NCI-H510A treated with DMSO at 0.1 percent for 48 hours (cell line): ENCODE measurements around the gene PPP1R12C.
"Not testable (repeated sequence)": the region's sequence is repeated elsewhere in the genome, so short reads cannot be mapped to it uniquely, and the experiment has no call there.

Experiments
- DNase-seq: peaks from one replicate; lab custom pipeline; 2025; lab: John Stamatoyannopoulos, UW

Gene PPP1R12C

GRCh38 chr19:55116859-55117662 is at the start of gene PPP1R12C:
TSS of gene PPP1R12C (minus strand) at chr19:55117637. CDS start at chr19:55117543, 94 bp downstream.
- no peak for DNase-seq

DNA sequence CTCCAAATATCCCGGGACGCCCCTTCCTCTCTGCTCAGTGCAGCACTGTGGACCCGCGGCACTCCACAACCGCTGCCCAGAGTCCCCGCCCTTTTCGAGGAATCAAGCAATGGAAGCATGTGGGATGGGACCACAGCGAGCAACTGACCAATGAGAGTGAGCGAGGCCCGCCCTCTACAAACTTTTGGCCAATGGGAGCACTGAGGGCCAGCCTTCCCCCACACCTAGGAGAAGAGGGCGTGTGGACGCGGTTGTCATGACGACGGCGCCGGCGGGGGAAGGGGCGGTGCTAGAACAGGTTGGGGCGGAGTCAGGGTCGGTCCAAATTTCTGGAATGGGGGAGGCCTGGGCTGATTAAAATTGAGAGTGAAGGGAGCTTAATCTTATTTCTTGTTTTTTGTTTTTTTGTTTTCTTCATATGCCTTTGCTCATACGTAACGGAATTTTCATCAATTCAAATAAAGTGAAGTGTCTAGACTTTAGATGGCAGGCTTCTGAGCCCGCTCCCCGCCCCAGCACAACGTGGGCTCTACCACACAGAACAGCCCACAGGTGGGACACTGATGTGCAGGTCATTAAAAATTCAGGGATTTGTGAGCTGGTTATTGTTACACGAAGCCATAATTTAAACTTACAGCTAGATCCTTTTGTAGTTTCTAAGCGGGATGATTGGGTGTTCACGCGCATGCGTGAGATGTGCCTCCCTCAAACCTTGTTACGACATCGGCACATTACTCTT is 49.3 kb upstream of the PPP1R12C start, which contains the start of gene DNAAF3:
Gene DNAAF3 (minus strand): TSS at position 84 of the 739 bp plus-strand sequence. CDS start 200 bp downstream, outside the sequence.
- peak; percentile 94 for DNase-seq

DNA sequence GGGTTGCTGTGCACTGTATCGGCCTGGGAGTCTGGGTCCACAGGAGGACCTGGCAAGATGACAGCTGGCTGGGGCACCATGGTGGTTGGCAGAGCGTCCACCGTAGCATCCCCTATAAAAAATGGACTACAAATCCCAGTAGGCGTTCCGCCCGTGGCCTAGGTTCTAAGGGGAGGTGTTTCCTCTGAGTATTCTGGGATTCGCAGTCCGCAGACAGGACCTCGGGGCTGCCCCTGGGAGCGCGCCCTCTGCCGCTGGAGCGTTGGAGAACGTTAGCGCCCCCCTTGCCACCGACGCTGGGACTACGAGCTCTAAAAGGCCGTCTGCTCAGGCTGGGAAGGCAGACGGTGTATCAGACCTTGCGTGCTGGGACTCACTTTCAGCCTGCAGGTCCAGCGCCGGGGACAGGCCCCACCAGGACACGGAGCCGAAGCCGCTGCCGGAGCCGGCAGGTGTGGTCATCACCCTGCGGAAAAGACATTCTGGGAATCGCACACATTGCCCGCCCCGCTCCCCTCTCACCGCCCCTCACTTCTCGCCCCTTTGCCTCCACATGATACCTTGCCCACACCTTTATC is 48.6 kb upstream of the PPP1R12C start:
- peak; percentile 91 for DNase-seq

- no peak for DNase-seq
Observed at GRCh38 chr19:55161571-55162322, 44.3 kb upstream of the PPP1R12C start.

DNA sequence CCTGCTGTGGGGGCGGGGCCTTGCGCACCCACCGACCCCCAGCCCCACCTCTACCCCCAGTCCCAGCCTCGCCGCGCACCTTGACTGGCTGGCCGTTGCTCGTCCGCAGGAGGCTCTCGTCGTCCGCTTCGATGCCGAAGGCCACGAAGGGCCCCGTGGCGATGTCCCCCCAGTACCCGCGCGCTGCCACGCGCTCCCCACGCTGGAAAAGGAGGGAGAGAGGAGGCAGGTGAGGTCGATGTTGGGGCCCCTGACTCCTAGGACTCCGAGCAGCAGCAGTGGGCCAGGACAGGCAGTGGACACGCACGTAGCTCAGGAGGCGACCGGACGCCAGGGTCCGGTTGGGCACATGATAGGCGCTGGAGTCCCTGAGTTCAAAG is 43.5 kb upstream of the PPP1R12C start:
- no peak for DNase-seq

GRCh38 chr19:55160128-55160985 is 42.9 kb upstream of the PPP1R12C start:
- DNase-seq, result peak; percentile 96

DNA sequence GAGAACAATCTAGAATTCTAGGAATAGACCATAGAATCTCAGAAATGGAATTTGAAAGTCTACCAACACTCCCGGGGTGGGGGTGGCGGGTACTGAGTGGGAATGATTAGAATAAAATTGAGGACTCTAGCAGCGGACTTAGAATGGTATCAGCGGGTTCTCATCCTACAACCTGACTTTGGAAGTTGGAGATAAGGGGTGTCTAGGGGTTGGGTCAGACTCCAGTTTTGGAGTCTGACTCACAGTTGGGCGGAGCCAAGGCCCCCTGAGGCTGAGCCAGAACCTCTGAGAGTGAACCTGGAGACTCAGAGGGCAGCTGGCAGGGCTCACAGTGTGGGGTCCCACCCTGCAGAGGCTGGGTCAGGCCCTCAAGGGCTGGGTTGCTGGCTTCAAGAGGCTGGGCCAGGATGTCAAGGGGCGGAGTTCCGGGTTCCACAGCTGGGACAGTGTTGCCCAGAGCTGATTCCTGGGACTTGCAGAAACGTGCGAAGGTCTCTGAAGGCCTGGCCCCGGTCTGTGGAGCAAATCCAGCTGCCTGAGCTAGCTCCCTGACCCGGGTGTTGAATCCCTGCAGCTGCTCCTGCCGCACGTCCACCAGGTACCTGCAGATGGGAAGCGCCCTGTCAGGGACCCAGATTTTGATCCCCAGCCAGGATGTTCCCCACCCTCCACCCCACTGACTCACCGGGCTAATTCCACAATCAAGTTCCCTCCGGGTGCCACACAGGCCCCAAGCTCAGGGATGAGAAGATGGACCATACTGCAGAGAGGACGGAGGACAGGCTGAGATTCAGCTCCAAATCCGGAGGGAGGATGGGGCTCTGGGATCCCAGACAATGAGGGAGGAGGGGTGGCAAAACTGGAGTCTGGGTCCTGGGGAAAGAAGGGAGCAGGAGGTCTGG is 41.7 kb upstream of the PPP1R12C start:
- no peak for DNase-seq

DNA sequence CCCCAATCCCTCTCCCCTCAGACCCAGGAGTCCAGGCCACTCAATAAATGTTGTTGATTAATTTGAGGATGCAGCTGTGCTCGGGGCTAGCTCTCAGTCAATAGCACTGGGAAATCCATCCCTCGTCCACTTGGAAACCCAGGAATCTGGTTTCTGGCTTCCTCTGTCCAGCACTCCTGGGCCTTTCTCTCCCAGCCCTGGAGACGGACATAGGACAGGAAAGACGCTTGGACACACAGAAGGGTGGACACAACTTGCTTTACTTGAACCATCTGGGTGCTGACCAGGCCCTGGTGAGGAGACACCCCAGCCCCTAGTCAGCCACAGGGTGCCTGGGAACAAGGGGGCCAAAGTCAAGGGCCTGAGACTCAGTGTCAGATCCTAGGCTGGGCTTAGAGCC is 41.0 kb upstream of the PPP1R12C start:
- no peak for DNase-seq

GRCh38 chr19:55157064-55157908 is 39.8 kb upstream of the PPP1R12C start, which contains the start of gene TNNI3:
TSS of gene TNNI3 (minus strand) at chr19:55157732. CDS start at chr19:55157589, 143 bp downstream.
- no peak for DNase-seq

- no peak for DNase-seq
Observed at GRCh38 chr19:55156202-55157063, 39.0 kb upstream of the PPP1R12C start.

DNA sequence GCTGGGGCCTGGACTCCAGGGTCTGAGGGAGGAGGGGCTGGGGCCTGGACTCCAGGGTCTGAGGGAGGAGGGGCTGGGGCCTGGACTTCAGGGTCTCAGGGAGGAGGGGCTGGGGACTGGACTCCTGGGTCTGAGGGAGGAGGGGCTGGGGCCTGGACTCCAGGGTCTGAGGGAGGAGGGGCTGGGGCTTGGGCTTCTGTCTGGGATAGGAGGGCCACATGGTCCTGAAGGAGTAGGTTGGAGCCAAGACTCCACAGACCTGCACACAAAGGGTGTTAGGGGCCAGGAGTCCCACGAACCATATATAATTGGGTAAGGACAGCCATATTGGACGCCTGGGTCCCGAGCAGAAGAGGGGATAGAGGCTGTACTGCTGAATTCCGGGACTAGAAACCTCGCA is 38.3 kb upstream of the PPP1R12C start:
- not testable (repeated sequence) for DNase-seq

GRCh38 chr19:55153652-55154264 is 36.3 kb upstream of the PPP1R12C start:
- no peak for DNase-seq

GRCh38 chr19:55152017-55152416 is 34.6 kb upstream of the PPP1R12C start:
- DNase-seq, result no peak

GRCh38 chr19:55149078-55150003 is 31.9 kb upstream of the PPP1R12C start, which contains the start of gene TNNT1:
TSS of gene TNNT1 (minus strand) at chr19:55149206. CDS start at chr19:55147157, 2,049 bp downstream.
- DNase-seq, result no peak

DNA sequence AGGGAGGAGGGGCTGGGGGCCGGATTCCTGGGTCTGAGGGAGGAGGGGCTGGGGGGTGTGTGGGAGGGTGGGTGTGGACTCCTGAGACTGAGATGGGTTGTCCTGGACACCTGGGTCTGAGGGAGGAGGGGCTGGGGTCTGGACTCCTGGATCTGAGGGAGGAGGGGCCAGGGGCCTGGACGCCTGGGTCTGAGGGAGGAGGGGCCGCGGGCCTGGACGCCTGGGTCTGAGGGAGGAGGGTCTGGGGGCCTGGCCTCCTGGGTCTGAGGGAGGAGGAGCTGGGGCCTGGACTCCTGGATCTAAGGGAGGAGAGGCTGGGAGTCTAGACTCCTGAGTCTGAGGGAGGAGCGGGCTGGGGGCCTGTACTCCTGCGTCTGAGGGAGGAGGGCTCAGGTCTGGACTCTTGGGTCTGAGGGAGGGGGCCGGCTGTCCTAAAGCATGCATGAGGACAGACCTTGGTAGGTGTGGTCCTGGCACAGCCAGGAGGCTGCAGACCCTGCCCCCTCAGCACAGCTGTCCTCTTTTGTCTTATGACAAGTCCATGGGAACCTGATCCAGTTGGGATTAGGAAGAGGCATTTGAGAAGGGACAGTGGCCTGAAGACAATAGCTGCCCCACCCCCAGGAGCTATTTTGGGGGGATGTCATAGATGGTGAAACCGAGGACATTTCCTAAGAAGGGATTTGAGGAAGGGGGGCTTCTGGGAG is 30.3 kb upstream of the PPP1R12C start:
- DNase-seq, result peak; percentile 23
